Measurements from ENCODE around the gene PWWP2B. TPM values are rescaled to one million over a fixed set of nuclear protein-coding genes. Genes with fewer than 3 reads are reported as not detected.

Gene PWWP2B
- total and polyA plus RNA-seq, 9 of the 15 experiments (the other 6 are each of a cell fraction or from before 2014, with no cell fraction given), result 0.07 to 9.2 (median 1.6) TPM; not detected in 1

DNA sequence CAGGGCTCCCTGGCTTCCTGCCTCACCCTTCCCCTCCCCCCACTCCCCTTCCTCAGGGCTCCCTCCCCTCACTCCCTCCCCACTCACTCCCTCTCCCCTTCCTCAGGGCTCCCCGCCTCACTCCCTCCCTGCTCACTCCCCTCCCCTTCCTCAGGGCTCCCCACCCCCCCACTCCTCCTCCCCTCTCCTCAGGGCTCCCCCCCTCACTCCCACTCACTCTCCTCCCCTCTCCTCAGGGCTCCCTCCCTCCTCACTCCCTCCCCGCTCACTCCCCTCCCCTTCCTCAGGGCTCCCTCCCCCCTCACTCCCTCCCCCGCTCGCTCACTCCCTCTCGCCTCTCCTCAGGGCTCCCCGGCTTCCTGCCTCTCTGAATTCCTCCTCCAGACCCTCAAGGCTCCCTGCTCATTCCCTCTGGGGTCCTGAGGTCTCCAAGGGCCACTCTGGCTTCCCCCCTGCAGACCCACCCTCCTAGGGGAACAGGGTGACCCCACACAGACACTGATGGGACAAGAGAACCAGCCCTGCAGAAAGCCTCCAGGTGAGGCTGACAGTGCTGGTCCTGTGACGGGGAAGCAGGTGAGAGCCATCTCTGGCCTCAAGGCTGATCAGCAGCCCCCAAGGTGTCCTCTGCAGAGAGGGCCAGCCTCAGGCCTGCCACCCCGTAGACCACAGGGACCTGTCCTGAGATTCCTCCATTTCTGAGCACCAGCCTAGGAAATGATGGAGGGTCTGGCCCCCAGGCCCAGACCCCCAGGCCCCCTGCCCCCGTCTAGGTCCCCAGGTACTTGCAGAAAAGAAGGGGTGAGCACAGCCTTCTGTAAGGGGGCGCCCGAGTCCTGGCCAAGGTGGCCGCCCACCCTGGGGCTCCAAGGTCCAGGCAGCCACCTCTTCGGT, 47.2 kb downstream of the PWWP2B start (continued):
- no peak for TF ChIP-seq CHD4 (IDR thresholded peaks at IDR 0.05; ENCODE audit: insufficient read depth, insufficient replicate concordance, low read depth, low read length, poor library complexity, severe bottlenecking)
- peak; percentile 72 for TF ChIP-seq EGR1 (conservative IDR thresholded peaks at IDR 0.05)
- TF ChIP-seq, protein P1, sequence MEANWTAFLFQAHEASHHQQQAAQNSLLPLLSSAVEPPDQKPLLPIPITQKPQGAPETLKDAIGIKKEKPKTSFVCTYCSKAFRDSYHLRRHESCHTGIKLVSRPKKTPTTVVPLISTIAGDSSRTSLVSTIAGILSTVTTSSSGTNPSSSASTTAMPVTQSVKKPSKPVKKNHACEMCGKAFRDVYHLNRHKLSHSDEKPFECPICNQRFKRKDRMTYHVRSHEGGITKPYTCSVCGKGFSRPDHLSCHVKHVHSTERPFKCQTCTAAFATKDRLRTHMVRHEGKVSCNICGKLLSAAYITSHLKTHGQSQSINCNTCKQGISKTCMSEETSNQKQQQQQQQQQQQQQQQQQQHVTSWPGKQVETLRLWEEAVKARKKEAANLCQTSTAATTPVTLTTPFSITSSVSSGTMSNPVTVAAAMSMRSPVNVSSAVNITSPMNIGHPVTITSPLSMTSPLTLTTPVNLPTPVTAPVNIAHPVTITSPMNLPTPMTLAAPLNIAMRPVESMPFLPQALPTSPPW (CRISPR knock-in tag; IDR thresholded peaks at IDR 0.05), result peak; percentile 84

DNA sequence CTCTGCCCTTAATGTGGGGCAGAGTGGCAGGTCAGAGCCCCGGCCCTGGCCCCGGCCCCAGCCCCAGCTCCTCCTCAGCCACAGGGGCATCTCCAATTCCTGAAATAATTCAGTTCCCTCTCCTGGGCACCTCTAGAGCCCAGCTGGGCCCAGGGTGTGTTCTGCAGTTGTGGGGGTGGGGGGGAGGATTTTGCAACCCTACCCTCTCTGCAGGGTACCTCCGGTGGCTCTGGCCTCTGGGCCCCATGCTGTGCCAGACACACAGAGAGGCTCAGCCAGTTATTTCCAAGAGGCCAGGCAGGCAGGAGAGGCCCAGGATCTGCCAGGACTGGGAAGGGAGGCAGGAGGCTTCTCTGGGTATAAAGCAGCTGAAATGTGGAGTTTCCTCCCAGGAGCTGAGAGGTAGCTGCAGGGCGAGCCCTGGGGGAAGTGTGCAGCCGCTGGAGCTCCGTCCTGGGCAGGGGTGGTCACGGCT, 47.9 kb downstream of the PWWP2B start:
- Histone ChIP-seq H3K27me3 (ENCODE audit: control insufficient read depth in 2 of 2, insufficient read depth in 2 of 2, low read length in 2 of 2) (no peaks in the 10 kb centered on the region), H3K79me2 (ENCODE audit: control insufficient read depth, insufficient read depth, low read length) (no peaks in the 10 kb centered on the region), H3K4me3 (no peak overlapping the region), H3K4me1 (replicated peaks in 1 of 2; ENCODE audit: control insufficient read depth in 2 of 2, insufficient read depth in 2 of 2, low read length in 2 of 2) (peaks cover 16 to 58% of the 10 kb centered on the region in 2 experiments), H3K9me1 (ENCODE audit: control insufficient read depth, insufficient read depth, low read length) (no peaks in the 10 kb centered on the region), H4K20me1 (replicated peaks; ENCODE audit: control insufficient read depth, insufficient read depth, low read length) (no peaks in the 10 kb centered on the region), H3K27ac (ENCODE audit: extremely low read depth, low read depth, low read length) (no peak overlapping the region), H3K4me2 (ENCODE audit: insufficient read depth, low read length) (no peak overlapping the region), H3K9me3 (replicated peaks; ENCODE audit: control insufficient read depth, insufficient read depth, low read depth, low read length) (no peaks in the 10 kb centered on the region), H3K9ac (ENCODE audit: insufficient read depth in 1 of 2, low read depth in 2 of 2, low read length in 2 of 2) (peak overlapping the region in 1 of 2 experiments; percentile 58; a peak in 1 of 4 replicates), H2AFZ (ENCODE audit: low read depth, low read length) (peak overlapping the region; percentile 30; the same call in 1 of the 2 replicates), H3K36me3 (ENCODE audit: control insufficient read depth, insufficient read depth, low read length) (no peaks in the 10 kb centered on the region)
- no peak for FAIRE-seq
- ATAC-seq, result no peak
- in situ Hi-C loops (cut with MboI), result no loop called here
- intact Hi-C loops (cut with micrococcal nuclease), result no loop called here
- WGBS (ENCODE audit: insufficient coverage, low coverage, missing lambda C conversion rate), result 35% methylated on average over 5 of the region's 7 CpGs
- no TSS peak for BruUV-seq (replicated peaks)
- DNase-seq (ENCODE audit: extremely low read depth in 1 of 4, low spot score in 3 of 4), result no peak
- ChIA-PET POLR2A (interaction anchor here (0.6 kb wide), 1 partner anchor 964 kb away, joined by 3 read pairs; no protein-coding TSS in a partner anchor), CTCF (ENCODE audit: low intra/inter-chr PET ratio) (no interaction called here)
- TF ChIP-seq PML (IDR thresholded peaks at IDR 0.05; ENCODE audit: low read length) (no peak), CHD1 (IDR thresholded peaks at IDR 0.05; ENCODE audit: low read length) (no peak), FOXA3 (CRISPR knock-in tag; conservative IDR thresholded peaks at IDR 0.05 in 1 of 2, IDR thresholded peaks at IDR 0.05 in 1 of 2) (no peak), NRF1 (conservative IDR thresholded peaks at IDR 0.05 in 1 of 2, IDR thresholded peaks at IDR 0.05 in 1 of 2) (no peak), MTF1 (CRISPR knock-in tag; IDR thresholded peaks at IDR 0.05; ENCODE audit: borderline replicate concordance) (no peak), NR2F6 (CRISPR knock-in tag; IDR thresholded peaks at IDR 0.05) (no peak), EZH2 (IDR thresholded peaks at IDR 0.05; ENCODE audit: borderline replicate concordance, low read depth, low read length) (no peak), XRCC5 (IDR thresholded peaks at IDR 0.05; ENCODE audit: low read depth, low read length) (no peak), RNF2 (IDR thresholded peaks at IDR 0.05) (no peak), ADNP (tag; IDR thresholded peaks at IDR 0.05) (no peak)
- TF ChIP-seq, protein P2, sequence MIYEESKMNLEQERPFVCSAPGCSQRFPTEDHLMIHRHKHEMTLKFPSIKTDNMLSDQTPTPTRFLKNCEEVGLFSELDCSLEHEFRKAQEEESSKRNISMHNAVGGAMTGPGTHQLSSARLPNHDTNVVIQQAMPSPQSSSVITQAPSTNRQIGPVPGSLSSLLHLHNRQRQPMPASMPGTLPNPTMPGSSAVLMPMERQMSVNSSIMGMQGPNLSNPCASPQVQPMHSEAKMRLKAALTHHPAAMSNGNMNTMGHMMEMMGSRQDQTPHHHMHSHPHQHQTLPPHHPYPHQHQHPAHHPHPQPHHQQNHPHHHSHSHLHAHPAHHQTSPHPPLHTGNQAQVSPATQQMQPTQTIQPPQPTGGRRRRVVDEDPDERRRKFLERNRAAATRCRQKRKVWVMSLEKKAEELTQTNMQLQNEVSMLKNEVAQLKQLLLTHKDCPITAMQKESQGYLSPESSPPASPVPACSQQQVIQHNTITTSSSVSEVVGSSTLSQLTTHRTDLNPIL (CRISPR knock-in tag; IDR thresholded peaks at IDR 0.05), result no peak
- TF ChIP-seq, protein P3, sequence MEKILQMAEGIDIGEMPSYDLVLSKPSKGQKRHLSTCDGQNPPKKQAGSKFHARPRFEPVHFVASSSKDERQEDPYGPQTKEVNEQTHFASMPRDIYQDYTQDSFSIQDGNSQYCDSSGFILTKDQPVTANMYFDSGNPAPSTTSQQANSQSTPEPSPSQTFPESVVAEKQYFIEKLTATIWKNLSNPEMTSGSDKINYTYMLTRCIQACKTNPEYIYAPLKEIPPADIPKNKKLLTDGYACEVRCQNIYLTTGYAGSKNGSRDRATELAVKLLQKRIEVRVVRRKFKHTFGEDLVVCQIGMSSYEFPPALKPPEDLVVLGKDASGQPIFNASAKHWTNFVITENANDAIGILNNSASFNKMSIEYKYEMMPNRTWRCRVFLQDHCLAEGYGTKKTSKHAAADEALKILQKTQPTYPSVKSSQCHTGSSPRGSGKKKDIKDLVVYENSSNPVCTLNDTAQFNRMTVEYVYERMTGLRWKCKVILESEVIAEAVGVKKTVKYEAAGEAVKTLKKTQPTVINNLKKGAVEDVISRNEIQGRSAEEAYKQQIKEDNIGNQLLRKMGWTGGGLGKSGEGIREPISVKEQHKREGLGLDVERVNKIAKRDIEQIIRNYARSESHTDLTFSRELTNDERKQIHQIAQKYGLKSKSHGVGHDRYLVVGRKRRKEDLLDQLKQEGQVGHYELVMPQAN (IDR thresholded peaks at IDR 0.05; ENCODE audit: borderline replicate concordance), result no peak

Data from K562 (cell line).